ENCODE data around the gene SHROOM2.

The SHROOM2 gene

DNA sequence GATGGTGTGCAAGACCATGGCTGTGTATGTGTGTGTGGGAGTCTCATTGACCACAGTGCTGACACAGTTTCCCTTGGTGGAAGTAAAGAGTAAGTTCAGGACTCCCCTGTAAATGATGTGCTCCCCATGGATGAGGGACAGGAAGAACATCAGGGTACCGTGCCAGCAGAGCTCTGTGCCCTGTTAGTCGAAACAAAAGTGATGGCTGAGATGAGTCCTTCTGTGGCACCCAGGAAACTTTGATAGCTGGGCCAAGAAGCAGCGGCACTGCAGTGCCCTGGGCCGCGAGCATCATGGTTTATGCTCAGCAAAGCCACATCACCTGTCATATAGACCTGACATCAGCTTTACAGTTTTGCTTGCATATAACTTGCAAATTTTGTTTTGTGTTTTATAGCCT, 119.5 kb downstream of the SHROOM2 start:
- DNase-seq: no peak

GRCh38 chrX:9906919-9907318, 120.7 kb downstream of the SHROOM2 start:
- no peak for DNase-seq

- no peak for DNase-seq
Measured at GRCh38 chrX:9907645-9908387, 121.6 kb downstream of the SHROOM2 start.

DNA sequence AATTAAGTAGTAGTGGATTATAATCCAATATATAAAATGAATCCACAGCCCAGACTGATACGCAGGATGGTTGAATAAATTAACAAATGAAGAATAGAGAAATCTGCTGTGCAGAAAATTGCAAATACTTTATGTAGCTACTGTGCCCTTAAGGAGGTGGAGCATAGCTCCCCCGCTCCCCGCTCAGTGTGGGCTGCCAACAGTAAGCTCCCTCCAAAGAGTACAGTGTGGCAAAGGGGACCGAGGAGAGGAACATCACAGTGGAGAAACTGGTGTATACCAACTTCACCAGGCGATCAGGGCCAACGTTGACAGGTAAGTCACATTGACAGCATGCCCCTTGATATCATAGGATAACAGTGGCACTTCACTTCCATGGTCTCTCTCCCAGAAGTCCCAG, 123.0 kb downstream of the SHROOM2 start:
- DNase-seq: no peak

DNA sequence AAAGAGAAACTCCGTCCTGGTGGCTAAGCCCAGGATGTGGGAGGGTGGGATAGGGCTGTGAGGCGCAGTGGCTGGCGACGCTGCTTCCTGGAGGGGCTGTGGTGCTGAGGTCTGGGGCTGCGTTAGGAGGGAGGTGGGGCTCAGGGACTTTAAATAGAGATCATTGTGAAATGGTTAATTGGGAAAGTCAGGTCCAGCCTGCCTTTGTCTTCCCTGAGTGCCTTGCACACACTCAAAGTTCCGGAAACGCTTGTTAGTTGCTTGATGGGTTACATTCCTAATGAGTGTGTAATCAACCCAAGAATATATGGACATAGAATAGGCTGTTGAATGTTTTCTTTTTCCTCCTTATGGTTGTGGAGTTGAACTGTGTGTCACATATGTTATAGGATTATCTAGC, 125.3 kb downstream of the SHROOM2 start:
- no peak for DNase-seq

DNA sequence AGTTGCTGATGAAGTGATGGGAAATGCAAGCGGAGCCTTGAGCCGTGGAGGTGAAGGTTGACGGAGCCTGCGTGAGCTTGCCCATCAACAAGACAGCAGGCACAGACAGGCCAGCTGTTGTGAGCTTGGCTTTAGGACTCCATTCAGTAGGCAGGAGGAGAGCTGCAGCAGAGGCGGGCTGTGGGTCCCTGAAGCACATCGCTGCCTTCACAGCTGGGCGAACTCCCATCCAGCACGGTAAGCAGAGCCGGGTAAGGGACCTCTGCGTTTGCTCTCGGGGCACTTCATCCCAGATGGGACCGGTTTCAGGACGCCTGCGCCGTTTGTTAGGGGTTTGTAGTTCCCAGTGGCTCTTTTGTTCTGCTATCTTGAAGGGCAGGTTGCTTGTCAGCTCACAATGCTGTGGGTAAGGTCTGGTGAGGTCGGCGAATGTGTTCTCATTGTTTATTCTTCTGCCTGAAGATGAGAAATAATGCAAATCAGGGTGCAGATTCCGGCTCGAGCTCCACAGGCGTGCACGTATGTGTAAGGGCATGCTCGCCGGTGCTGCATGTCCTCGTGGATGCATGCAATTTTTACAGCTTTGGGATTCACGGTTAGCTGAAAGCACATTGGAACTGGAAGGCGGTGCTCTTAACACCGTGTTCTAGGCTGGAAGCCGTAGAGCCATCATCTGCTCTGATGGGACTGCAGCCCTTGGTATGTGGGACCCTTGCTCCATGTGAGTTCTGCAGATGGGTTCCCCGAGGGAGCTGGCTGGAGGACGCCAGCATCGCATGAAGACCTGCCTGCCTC, 126.3 kb downstream of the SHROOM2 start:
- DNase-seq: no peak

- DNase-seq: no peak
Measured at GRCh38 chrX:9913146-9913433, 126.9 kb downstream of the SHROOM2 start.

GRCh38 chrX:9917861-9918260, 131.6 kb downstream of the SHROOM2 start:
- DNase-seq: no peak

- DNase-seq: no peak
Measured at GRCh38 chrX:9919632-9920172, 133.5 kb downstream of the SHROOM2 start.

GRCh38 chrX:9921407-9921806, 135.2 kb downstream of the SHROOM2 start:
- no peak for DNase-seq

GRCh38 chrX:9923357-9923756, 137.1 kb downstream of the SHROOM2 start:
- no peak for DNase-seq

- no peak for DNase-seq
Measured at GRCh38 chrX:9926002-9926401, 139.8 kb downstream of the SHROOM2 start.

DNA sequence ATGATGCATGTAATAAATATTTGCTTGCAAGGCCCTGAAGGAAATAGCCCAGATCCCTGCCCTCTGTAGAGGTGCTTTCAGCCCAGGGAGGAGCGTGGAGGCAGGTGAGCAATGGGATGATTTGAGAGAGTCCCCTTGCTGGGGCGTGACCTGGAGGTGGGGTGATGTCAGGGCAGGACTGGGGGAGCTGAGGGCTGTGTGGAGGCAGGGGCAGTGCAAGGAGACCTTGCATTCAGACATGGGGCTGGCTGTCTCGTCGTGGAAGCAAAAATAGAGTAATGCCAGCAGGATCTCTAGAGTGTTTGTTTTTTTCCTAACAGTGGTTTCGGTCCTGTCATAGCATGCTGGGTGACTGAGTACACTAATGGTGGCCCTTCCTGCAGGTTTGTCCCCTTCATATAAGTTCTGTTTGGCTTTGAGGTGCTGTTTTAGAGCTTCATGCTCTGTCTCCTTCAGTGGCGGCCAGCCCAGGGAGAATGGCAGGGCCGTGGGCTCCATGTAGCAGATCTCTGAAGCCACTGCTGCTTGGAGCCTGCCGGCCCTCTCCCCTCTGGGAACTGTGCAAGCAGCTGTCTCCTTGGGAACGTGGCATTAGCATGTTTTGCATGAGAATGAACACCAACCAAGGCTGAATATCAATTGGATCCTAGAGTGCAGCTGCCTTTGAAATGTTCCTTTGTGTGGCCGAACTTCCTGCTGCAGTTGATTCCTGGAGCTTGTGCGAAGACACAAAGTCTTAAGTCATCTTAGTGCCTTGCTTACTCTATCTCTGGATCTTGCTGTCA, 141.7 kb downstream of the SHROOM2 start:
- no peak for DNase-seq

- DNase-seq: no peak
Measured at GRCh38 chrX:9935436-9935835, 149.2 kb downstream of the SHROOM2 start.

DNA sequence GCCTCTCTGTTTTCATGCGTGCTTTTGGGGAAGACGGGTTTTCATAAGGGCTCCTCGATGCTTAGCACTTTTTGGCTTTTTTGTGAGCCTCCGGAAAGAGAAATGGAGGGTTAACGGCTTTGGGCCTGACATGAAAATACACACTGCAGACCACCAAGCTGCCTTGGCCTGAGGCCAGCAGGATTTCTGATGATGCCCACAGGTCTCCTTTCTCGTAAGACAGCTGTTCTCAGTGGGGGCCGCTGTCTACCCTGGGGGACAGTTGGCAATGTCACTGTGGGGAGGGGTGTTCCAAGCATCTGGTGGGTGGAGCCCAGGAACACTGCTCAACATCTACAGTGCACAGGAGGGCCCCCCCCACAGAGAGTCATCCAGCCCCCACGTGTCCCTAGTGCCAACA, 151.5 kb downstream of the SHROOM2 start:
- no peak for DNase-seq

- DNase-seq: no peak
Measured at GRCh38 chrX:9938516-9938915, 152.3 kb downstream of the SHROOM2 start.

DNA sequence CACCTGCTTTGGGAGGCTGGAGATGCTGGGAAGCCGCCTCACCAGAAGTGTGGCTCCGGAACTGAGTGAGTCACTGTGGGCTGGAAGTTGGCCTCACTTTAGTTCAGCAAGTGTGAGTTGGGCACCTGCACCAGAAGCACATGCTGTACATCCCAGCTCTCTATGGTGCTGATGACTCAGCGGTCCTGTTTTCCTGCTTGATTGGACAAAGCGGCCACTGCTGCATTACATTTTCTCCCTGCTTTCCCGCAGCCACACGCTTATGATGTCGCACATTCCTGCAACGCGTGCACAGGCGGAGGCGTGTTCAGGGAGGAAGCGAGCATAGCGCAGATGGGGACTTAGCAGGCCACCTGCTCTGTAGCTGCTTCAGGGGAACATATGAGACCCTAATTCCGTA, 154.2 kb downstream of the SHROOM2 start:
- peak; percentile 15 for DNase-seq

DNA sequence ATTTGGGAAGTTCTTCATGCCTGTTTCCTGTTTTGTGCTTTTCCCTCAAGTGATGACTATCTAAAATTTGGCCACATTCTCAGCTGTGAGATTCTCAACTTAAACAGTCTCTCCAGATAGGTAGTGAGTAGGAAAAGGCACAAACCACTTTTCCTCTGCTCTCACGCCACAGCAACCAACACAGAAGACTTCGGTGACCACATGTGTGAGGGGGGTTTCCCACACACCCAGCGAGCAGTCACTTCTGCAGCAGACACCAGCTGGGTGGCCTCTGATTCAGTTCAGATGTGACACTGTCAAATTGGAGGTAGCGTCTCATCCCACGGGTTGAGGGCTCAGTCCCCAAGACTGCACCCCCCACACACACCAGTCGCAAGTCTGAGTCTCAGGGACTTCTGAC, 155.9 kb downstream of the SHROOM2 start:
- peak; percentile 73 for DNase-seq

- no peak for DNase-seq
Measured at GRCh38 chrX:9943420-9943819, 157.2 kb downstream of the SHROOM2 start.

DNA sequence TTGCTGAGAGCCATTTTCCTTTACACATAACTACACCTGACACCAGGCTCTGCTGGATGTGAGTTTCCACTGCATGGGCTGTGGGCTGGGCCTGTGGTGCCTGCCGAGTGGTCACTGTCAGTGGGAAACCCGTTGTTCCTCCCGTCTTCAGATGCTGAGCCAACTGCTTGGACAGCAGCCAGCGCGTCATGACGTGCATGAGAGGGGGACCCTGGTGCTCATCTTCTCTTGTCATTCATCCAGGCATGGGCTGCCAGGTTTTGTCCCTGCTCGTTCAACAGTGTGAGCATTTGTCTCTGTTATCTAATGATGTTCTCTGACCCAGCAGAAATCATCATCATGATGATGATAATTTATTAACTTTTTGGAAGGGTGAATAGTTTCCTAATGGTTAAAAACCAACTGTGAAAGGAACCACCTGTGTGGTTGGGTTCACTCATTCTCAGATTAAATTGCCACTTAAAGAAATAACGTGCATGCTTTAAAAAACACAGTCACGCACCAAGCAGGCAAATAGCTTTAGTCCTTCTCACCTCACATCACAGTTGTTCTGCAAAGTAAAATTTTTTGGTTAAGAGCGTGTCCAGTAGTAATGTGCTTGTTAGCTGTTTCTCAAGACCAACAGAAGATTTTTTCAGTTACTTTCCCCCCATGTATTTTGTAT, 161.0 kb downstream of the SHROOM2 start:
- no peak for DNase-seq

DNA sequence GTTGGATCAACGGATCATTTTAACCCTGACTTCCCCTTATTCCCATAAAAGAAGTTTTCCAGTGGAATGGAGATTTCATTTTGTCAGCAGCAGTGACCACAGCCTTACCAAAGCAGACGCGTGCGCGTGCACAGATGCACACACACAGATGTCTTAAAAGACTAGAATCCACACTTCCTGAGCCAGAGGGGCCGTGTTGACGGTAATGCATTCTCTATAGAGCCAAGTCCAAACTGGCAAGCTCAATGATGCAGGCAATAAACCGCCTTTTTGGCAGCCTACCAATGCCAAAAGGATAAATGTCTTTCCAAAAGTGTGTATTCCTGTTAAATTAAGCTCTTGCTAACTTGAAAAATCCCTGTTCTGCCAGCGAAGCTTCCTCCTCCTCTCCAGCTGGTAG, 162.2 kb downstream of the SHROOM2 start:
- no peak for DNase-seq

DNA sequence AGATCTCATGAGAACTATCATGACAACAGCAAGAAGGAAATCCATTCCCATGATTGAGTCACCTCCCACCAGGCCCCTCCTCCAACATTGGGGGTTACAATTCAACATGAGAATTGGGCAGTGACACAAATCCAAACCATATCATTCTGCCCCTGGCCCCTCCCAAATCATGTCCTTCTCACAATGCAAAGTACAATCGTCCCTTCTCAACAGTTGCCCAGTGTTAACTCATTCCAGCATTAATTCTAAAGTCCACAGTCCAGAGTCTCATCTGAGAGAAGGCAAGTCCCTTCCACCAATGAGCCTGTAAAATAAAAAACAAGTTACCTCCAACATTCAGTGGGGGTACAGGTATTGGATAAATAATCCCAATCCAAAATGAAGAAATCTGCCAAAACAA, 166.1 kb downstream of the SHROOM2 start:
- no peak for DNase-seq

DNA sequence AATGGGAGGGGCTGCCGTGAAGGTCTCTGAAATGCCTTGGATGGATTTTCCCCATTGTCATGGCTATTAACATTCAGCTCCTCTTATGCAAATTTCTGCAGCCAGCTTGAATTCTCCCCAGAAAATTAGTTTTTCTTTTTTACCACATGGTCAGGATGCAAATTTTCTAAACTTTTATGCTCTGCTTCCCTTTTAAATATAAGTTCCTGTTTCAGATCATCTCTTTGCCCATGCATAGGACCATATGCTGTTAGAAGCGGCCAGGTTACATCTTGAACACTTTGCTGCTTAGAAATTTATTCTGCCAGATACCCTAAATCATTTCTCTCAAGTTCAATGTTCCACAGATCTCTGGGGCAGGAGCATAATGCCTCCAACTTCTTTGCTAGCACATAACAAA, 167.2 kb downstream of the SHROOM2 start:
- no peak for DNase-seq

Data from hematopoietic multipotent progenitor cell treated with erythropoietin and hydrocortisone succinate and interleukin-3 and kit ligand, for 4 days (in vitro differentiated cells).